H1 (cell line): ENCODE measurements around the gene POP5. TPM values are rescaled to one million over a fixed set of nuclear protein-coding genes. Genes with fewer than 3 reads are reported as not detected.

Experiments used
- CEBPB ChIP-seq: IDR thresholded peaks from 2 replicates; pipeline ENCODE4 v1.6.1; 2012; ENCODE audit warnings: low read depth, low read length
- FOSL1 ChIP-seq: IDR thresholded peaks from 2 replicates; pipeline ENCODE4 v1.6.1; 2011; ENCODE audit warnings: mild to moderate bottlenecking, low read depth, low read length, moderate library complexity; ENCODE audit not compliant: insufficient read depth
- HDAC2 ChIP-seq, 2 experiments: fragments of 300-600 bp in 1 of 2; sonication (generic) in 1 of 2; IDR thresholded peaks; 2 replicates each; pipeline ENCODE4 v1.6.1; 2011 to 2012; ENCODE audit warnings: low read depth in 2 of 2, low read length in 2 of 2, mild to moderate bottlenecking in 2 of 2, moderate library complexity in 2 of 2, borderline replicate concordance in 1 of 2, inconsistent platforms in 1 of 2
- KDM1A ChIP-seq: fragments of 200-600, 300-600 bp; sonication (generic); IDR thresholded peaks from 2 replicates; pipeline ENCODE4 v1.7.1; 2016; ENCODE audit warnings: mild to moderate bottlenecking, low read length, borderline replicate concordance
- PHF8 ChIP-seq: fragments of 200-600 bp; sonication (generic); conservative IDR thresholded peaks from 2 replicates; pipeline ENCODE4 v1.7.1; 2012; ENCODE audit warnings: low read depth, mild to moderate bottlenecking, inconsistent platforms, low read length, moderate library complexity
- TCF12 ChIP-seq: IDR thresholded peaks from 2 replicates; pipeline ENCODE4 v1.6.1; 2011; ENCODE audit warnings: low read depth, mild to moderate bottlenecking, low read length
- polyA plus RNA-seq, 7 experiments: library from polyadenylated mRNA; depleted of rRNA in 3 of 7; stranded (reverse) in 5 of 7; unstranded in 2 of 7; fragments of >200 nt in 5 of 7; fragments of 200-250 nt in 2 of 7; gene quantifications; 1 replicate in 5 of 7; 2 replicates in 1 of 7; 4 replicates in 1 of 7; pipeline versions ENCODE4 v1.2.1 to v1.2.3, GENCODE V29; 2011 to 2013; ENCODE audit warnings: missing spikeins in 2 of 7, mixed read lengths in 2 of 7
- total RNA-seq: library from RNA; stranded (reverse); fragmentation: NEBNext Ultra II Directional; extraction: Animal tissue kit (Norgen Biotek cat#: 25700); gene quantifications from 2 replicates; pipeline ENCODE4 v1.2.1, GENCODE V29; 2021
- TF ChIP-seq, protein P1 (sequence below): IDR thresholded peaks from 2 replicates; pipeline ENCODE4 v1.6.1; 2011; ENCODE audit warnings: low read length, improper control_type of control experiment
- TF ChIP-seq, protein P2 (sequence below): IDR thresholded peaks from 2 replicates; pipeline ENCODE4 v1.6.1; 2011; ENCODE audit warnings: low read depth, mild to moderate bottlenecking, low read length; ENCODE audit not compliant: insufficient read depth

The POP5 gene
- total and polyA plus RNA-seq, 2 of the 8 experiments (the other 6 are each of a cell fraction or from before 2014, with no cell fraction given) = 59.7 to 124 TPM

DNA sequence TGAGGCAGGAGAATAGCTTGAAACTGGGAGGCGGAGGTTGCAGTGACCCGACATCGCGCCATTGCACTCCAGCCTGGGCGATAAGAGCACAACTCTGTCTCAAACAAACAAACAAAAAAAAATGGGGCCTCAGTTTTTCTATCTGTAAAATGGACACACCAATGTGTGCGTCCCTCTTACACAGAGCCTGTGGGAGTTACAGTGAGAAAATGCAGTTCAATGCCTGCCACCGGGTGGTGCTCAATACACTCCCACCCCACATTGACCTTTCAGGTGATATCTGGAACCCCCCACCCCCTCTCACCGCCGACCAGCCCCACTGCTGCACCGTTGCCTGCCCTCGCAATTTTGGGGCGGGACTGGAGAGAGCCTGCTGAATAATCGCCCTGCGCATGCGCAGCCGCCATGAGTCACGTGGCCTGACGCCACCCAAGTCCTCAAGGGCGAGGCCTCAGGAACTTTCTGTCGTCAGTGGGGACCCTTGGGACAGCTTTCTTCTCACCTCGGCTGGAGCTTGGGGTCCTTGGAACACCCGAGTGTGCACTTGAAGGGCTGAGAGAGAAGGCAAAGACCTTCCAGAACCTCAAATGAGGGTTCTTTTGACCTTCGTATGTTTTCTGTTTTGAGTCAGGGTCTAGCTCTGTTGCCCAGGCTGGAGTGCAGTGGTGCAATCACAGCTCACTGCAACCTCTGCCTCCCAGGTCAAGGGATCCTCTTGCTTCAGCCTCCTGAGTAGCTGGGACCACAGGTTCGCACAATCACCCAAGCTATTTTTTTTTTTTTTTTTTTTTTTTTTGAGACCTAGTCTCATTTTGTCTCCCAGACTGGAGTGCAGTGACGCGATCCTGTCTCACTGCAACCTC, 44.6 kb upstream of the POP5 start (continued):
- TF ChIP-seq HDAC2 (IDR thresholded peaks at IDR 0.05; ENCODE audit: borderline replicate concordance in 1 of 2, low read depth in 2 of 2, low read length in 2 of 2) (0 out of 4 replicates have a peak, but pooled peaks have one; percentile 31 to 60), TCF12 (no peak), FOSL1 (no peak), PHF8 (no peak), CEBPB (0 out of 2 replicates have a peak, but pooled peaks have one; percentile 28), KDM1A (no peak; the same call in none of the 2 replicates)
- TF ChIP-seq, protein P1, sequence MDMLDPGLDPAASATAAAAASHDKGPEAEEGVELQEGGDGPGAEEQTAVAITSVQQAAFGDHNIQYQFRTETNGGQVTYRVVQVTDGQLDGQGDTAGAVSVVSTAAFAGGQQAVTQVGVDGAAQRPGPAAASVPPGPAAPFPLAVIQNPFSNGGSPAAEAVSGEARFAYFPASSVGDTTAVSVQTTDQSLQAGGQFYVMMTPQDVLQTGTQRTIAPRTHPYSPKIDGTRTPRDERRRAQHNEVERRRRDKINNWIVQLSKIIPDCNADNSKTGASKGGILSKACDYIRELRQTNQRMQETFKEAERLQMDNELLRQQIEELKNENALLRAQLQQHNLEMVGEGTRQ = 0 out of 2 replicates have a peak, but pooled peaks have one; percentile 40
- TF ChIP-seq, protein P2, sequence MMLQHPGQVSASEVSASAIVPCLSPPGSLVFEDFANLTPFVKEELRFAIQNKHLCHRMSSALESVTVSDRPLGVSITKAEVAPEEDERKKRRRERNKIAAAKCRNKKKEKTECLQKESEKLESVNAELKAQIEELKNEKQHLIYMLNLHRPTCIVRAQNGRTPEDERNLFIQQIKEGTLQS = no peak
